Left lobe of liver (tissue), 2 donors: ENCODE data around the gene GRM8. TPM values are rescaled to one million over a fixed set of nuclear protein-coding genes. Genes with fewer than 3 reads are reported as not detected.

Experiments
- ATAC-seq: fragments of 200-7000 bp; cut with Tn5 transposase; one replicate; pipeline ENCODE4 v1.9.1; 2020; ENCODE audit warnings: mild to moderate bottlenecking, moderate library complexity
- DNase-seq: peaks from one replicate; pipeline ENCODE4 v3.0.0-alpha.2; 2020; ENCODE audit warnings: low spot score
- total RNA-seq: library from RNA; stranded (reverse); gene quantifications from one replicate; pipeline ENCODE4 v1.2.1, GENCODE V29; 2021
- donor health status: DM: no; HTN: no; CAD: no; lungs with moderate emphysema.
- donor health status: DM: no; HTN: yes; CAD: no.

The GRM8 gene
- total RNA-seq, 1 donor from 2014 or later, result 6.7 TPM

DNA sequence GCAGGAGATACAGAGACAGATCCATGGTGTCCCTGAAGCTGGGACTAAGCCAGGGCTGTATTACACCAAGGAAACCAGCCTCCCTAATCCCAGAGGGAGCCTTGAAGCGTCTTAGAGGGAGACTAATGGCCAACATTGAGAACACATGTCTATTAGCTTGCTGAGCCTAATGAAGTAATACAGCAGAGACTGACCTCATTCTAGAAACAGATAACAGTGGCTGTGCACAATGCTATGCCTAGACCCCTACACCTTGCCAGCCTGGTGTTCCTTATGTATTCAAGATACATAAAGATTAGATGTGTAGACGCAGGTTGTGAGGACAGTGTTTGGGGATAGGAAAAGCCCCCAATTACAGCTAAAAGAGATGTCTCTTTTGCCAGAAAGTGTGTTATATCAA lies 19.1 kb downstream of the GRM8 start:
- ATAC-seq (no peak), DNase-seq (no peak)

DNA sequence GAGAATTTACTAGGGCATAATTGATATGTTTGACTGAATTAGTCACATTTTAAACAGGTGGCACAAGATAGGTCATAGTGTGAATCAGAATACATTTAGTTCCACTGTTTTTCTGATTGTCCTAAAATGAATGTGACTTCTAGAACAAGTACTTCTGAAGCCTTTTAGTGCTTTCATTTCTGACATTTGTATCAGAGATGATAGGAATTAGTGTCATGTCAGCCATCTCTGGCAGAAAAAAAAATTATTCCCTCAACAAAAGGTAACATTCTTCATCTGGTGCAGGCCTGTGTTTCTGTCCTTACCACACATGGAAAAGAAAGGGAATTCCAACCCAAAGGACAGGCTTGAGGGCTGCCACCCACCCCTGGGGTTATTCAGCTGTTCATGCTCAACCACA lies 21.3 kb downstream of the GRM8 start:
- no peak for ATAC-seq
- DNase-seq, result no peak

DNA sequence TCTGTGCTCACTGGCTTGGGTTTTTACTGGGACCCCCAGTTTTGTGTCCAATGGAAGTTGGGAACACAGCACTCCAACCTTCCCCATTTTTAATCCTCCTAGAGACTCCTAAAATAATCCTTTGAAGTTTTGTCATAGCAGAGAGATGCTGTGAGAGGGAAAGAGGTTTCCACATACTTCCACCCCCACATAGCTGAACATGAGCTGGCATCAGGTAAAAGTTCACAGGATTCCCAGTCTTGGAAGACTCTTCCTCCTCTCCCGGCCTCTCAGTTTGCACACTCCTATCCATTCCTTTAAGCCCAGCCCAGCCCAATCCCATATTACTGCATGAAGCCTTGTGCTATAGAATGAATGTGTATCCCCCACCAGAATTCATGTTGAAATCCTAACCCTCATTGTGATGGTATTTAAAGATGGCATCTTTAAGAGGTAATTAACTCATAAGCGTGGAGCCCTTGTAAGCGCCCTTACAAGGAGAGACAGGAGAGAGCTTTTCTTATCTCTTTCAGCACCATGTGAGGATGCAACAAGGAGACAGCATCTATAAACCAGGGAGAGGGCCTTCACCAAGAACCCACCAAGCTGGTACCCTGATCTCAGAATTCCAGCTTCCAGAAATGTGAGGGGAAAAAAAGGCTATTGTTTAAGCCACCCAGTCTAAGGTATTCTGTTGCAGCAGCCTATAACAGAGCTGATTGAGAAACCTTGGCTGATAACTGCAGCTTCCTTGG lies 22.4 kb downstream of the GRM8 start:
- no peak for DNase-seq
- ATAC-seq, result no peak

GRCh38 chr7:127226685-127227374 lies 25.9 kb downstream of the GRM8 start:
- ATAC-seq, result no peak
- DNase-seq, result no peak

DNA sequence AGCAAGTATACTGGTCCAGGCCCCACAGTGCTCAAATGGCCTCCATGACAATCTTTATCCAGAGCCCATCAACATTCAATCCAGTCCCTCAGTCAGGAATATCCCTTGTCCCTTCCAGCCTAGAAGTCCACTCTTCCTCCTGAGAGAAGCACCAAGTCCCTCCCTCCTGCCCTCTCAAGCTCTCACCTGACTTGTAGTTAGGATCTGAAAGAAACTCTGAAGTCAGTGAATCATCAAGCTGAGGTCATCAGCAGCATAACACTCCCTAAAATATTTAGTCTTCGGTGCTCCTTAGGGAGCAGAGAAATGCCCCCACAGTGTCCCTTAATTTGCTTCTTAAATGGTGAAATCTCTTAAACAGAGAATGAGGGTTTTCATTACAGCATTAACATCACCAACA lies 31.0 kb downstream of the GRM8 start:
- DNase-seq (no peak), ATAC-seq (no peak)

GRCh38 chr7:127214956-127215718 lies 37.6 kb downstream of the GRM8 start:
- no peak for ATAC-seq
- DNase-seq, result no peak

- ATAC-seq, result no peak
- no peak for DNase-seq
Observed at GRCh38 chr7:127209886-127210285, 42.9 kb downstream of the GRM8 start.

GRCh38 chr7:127208860-127209259 lies 43.9 kb downstream of the GRM8 start:
- DNase-seq (no peak), ATAC-seq (no peak)

- DNase-seq (no peak), ATAC-seq (no peak)
Observed at GRCh38 chr7:127208351-127208750, 44.4 kb downstream of the GRM8 start.

GRCh38 chr7:127207806-127208205 lies 44.9 kb downstream of the GRM8 start:
- no peak for ATAC-seq
- DNase-seq, result no peak

DNA sequence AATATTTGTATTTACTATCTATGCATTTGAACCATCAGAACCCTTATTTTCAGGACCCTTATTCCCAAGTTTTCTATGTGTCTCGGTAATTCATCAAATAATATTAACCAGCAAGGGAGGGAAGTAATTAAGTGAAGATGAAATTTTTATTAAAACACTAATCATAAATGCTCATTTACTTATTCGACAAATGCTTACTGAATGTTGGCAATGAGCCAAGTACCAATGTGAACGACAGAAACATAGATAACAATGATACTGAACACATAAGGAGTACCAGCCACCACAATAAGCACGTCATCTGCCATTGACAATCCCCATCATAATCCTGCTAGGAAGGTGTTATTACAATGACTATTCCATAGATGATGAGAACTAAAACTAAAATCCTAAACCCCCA lies 45.5 kb downstream of the GRM8 start:
- ATAC-seq (no peak), DNase-seq (no peak)

DNA sequence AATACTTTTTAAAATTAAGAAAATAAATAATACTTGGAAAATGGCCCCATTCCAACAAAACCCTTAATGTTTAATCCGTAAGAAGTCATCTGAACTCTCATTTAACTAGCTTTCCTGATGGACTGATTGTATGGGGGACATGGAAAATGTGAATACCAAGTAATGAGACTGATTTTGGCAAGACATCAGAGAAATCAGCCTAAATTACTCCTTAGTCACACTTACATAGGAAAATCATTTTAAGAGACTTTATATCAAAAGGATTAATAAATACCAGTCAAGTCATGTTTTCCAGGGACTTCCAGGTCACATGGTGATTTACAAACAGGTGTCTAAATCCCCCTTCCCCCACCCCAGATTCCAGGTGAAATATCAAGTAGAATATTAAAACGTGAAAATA lies 58.2 kb downstream of the GRM8 start:
- no peak for ATAC-seq

DNA sequence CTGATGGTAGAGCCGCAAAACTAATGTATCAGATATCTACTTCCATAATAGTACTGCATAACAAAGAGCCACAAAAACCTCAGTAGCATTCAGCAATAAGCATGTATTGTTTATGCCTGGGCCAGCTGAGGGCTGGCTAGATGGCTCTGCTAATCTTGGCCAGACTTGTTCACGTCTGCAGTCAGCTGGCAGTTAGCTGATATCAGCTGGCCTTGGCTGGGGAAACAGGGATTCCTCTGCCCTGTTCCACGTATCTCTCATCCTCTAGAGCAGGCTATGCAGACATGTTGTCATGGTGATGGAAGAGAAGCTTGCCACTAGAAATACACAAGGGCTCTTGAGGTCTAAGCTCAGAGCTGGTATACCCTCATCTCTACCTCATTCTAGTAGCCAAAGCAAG lies 62.9 kb downstream of the GRM8 start:
- ATAC-seq, result no peak

More for the DNA sequence above, 58.2 kb downstream of the GRM8 start:
- no peak for DNase-seq

GRCh38 chr7:127189074-127189473 lies 63.7 kb downstream of the GRM8 start:
- no peak for DNase-seq
- ATAC-seq, result no peak

More for the DNA sequence above, 62.9 kb downstream of the GRM8 start:
- no peak for DNase-seq

DNA sequence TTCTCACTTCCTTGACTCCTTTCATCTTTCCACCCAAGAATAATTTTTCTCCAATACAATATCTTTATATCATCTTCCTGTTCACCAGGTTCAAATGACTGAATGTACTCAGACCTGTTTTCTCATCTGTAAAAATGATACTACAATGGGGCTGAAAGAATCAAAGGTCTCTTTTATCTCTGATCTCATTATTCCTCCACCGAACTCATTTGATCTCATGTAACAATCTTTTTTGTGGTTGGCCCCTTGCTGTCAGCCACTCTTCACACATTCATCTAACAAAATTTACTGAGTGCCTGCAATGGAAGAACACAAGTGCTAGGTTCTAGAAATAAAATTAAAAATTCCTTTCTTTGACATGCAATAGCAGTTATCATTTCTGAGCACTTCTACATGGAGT lies 65.0 kb downstream of the GRM8 start:
- ATAC-seq, result no peak

DNA sequence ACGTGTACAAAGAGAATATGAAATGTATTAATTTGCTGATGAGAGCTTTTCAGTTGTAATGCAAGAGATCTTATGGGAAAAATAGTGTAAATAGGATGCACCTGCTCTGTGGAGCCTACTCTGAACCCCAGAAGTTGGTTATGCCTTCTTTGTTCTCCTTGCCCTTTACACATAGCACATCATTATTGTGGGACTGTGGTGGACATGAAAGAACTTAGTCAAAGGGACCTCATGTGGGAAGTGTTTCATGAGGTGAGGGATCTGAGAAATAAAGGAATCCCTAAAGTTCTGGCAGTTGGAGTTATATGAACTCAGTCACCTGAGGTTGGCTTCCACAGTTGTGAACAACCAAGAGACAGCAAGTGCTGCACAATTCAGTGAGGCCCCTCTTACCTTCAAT lies 66.1 kb downstream of the GRM8 start:
- ATAC-seq, result no peak
- no peak for DNase-seq

More for the DNA sequence above, 65.0 kb downstream of the GRM8 start:
- no peak for DNase-seq

DNA sequence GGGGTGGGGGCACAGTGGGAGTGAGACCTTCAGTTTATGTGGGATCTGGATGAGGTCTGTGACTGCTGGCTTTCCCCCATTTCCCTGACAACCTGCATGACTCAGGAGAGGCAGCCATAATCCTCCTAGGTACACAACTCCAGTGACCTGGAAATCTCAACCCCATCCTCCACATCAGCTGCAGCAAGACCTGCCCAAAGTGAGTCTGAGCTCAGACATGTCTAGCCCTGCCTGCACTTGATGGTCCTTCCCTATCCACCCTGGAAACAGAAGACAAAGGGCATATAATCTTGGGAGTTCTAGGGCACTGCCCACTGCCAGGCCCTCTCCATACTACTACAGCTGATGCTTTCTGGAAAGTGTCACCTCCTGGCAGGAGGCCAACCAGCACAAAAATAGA lies 75.6 kb downstream of the GRM8 start:
- no peak for ATAC-seq
- DNase-seq, result no peak

- DNase-seq (no peak), ATAC-seq (no peak)
Observed at GRCh38 chr7:127162366-127162765, 90.4 kb downstream of the GRM8 start.

DNA sequence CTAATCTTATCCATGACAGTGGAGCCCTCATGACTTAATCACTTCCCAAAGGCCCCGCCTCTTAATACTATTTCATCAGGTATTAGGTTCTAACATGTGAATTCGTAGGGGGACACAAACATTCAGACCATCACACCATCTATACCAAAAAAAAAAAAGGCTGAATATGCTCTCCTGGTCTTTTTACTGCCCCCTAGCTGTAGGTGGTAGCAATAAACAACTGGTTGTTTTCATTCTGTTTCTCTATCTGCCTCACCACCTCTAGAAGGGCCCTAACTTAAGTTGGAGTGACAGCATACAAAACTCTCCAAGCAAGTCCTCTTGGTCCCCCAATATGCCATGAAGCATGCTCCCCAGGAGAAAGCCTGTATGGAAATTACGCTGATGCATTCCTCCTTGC lies 94.1 kb downstream of the GRM8 start:
- DNase-seq, result no peak
- ATAC-seq, result no peak

DNA sequence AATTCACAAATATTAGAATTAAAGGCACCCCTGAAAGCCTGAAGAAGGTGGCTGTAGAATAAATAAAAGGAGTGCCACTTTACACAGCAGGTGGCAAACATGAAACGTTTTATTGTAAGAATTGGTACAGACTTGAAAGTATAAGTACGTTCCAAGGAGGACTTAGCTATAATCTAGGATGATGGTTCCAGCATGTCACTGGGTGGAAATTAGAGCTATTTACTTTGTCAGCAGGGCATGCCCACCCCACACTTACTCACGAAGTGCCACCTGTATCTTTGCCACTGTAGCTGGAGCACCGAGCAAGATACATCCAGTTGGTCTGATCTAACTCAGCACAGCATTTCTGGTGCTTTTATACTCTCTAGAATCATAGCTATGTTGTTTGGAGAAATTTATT lies 97.8 kb downstream of the GRM8 start:
- no peak for DNase-seq
- no peak for ATAC-seq

DNA sequence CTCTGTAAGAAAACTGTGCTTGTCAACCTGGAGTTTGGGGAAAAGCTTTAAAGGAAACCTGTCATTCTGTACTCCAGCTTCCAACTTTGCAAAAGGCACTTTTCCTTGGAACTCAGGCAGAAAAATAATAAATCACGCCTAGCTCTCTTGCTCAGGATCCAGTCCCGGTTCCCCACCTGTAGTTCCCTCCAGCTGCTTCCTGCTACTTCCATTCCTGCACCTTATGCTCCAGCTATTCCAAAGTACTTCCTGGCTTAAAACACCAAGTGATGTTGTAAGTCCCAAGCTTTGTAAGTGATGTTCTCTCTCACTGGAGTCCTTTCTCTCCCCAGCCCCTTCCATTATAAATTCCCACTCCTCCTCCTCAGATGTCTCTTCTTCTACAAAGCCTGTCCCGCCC lies 98.6 kb downstream of the GRM8 start:
- no peak for ATAC-seq
- no peak for DNase-seq

DNA sequence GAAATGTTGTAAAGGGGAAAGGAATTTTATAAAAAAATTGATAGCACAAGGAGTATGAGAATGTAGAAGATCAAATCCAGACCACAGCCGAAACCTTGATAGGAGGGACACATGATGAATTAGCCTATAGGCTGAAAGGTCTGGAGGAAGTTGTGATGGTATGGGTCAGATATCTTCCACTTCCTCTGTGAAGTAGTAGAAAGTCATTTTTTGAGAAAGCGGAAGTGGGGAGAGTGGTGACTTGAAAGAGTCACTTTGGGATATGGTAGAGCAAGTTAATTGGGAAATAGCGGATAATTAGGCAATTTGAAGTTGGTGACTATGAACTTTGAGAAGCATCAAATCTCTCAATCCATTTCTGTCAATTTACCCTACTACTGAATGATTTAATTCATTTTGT lies 99.4 kb downstream of the GRM8 start:
- no peak for DNase-seq
- ATAC-seq, result no peak
